ENCODE measurements around the gene RPS16.

The RPS16 gene

DNA sequence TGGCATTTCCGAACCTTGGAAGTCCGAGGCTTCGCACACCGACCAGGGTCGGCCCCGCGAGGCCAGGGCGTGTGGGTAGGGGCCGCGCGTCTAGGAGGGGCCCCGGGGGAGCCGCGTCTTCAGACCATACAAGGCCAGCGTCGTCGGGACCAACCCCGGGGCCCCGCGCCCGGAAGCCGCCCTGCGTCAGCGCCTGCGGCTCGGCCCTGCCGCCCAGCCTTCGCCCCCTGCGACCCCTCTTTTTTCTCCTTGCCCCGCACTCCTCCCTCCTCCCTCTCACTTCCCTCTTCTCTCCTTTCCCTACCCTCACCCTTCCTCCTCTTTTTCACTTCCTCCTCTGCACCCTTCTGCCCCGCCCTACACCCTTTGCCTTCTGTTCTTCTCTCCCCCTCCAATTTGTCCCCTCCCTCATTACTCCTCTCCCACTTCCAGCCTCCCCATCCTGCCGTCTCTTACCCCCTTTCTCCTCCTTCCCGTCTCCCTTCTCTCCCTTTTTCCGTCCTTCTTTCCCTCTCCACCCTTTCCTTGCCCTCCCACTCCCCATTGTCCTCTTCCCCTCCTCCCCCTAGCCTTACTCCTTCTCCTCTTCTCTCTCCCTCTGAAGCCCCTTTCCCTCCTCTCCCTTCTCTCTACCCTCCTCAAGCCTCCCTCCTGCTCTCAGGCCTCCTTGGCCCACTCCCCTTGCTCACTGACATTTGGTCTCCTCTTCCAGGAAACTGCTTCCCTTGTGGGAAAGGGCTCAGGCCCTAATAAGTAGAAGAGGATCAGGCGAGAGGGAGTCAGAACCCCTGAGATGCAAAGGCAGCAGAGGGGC lies 25.5 kb downstream of the RPS16 start (continued):
- TF ChIP-seq, protein P1, sequence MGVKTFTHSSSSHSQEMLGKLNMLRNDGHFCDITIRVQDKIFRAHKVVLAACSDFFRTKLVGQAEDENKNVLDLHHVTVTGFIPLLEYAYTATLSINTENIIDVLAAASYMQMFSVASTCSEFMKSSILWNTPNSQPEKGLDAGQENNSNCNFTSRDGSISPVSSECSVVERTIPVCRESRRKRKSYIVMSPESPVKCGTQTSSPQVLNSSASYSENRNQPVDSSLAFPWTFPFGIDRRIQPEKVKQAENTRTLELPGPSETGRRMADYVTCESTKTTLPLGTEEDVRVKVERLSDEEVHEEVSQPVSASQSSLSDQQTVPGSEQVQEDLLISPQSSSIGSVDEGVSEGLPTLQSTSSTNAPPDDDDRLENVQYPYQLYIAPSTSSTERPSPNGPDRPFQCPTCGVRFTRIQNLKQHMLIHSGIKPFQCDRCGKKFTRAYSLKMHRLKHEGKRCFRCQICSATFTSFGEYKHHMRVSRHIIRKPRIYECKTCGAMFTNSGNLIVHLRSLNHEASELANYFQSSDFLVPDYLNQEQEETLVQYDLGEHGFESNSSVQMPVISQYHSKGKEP (tag by site-specific recombination; IDR thresholded peaks at IDR 0.05) = no peak
- TF ChIP-seq ZNF366 (tag by site-specific recombination; conservative IDR thresholded peaks at IDR 0.05) = peak; percentile 100
- TF ChIP-seq, protein P2, sequence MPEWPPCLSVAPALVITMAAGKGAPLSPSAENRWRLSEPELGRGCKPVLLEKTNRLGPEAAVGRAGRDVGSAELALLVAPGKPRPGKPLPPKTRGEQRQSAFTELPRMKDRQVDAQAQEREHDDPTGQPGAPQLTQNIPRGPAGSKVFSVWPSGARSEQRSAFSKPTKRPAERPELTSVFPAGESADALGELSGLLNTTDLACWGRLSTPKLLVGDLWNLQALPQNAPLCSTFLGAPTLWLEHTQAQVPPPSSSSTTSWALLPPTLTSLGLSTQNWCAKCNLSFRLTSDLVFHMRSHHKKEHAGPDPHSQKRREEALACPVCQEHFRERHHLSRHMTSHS (tag by site-specific recombination; IDR thresholded peaks at IDR 0.05) = peak; percentile 71; the same call in 1 of the 2 replicates
- TF ChIP-seq ZFHX2 (tag by site-specific recombination; conservative IDR thresholded peaks at IDR 0.05) = peak; percentile 96
- TF ChIP-seq ZNF10 (tag by site-specific recombination; IDR thresholded peaks at IDR 0.05) = no peak; the same call in 1 of the 2 replicates
- 0 out of 2 replicates have a peak, but pooled peaks have one; percentile 60 for TF ChIP-seq ZNF548 (tag by site-specific recombination; IDR thresholded peaks at IDR 0.05)
- TF ChIP-seq ZNF169 (tag by site-specific recombination; IDR thresholded peaks at IDR 0.05) = peak; percentile 92
- no peak for TF ChIP-seq ZNF670 (tag by site-specific recombination; IDR thresholded peaks at IDR 0.05; ENCODE audit: low read depth)
- 0 out of 2 replicates have a peak, but pooled peaks have one; percentile 6 for TF ChIP-seq IKZF3 (tag by site-specific recombination; IDR thresholded peaks at IDR 0.05)
- no peak for TF ChIP-seq ZNF324 (tag by site-specific recombination; IDR thresholded peaks at IDR 0.05)
- TF ChIP-seq ZNF391 (tag by site-specific recombination; IDR thresholded peaks at IDR 0.05; ENCODE audit: borderline replicate concordance, low read depth) = peak; percentile 97
- no peak for TF ChIP-seq ZNF404 (tag by site-specific recombination; IDR thresholded peaks at IDR 0.05)
- TF ChIP-seq ZNF140 (tag by site-specific recombination; IDR thresholded peaks at IDR 0.05) = no peak
- TF ChIP-seq, protein P3, sequence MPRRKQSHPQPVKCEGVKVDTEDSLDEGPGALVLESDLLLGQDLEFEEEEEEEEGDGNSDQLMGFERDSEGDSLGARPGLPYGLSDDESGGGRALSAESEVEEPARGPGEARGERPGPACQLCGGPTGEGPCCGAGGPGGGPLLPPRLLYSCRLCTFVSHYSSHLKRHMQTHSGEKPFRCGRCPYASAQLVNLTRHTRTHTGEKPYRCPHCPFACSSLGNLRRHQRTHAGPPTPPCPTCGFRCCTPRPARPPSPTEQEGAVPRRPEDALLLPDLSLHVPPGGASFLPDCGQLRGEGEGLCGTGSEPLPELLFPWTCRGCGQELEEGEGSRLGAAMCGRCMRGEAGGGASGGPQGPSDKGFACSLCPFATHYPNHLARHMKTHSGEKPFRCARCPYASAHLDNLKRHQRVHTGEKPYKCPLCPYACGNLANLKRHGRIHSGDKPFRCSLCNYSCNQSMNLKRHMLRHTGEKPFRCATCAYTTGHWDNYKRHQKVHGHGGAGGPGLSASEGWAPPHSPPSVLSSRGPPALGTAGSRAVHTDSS (tag by site-specific recombination; IDR thresholded peaks at IDR 0.05) = no peak
- TF ChIP-seq ZBTB48 (tag by site-specific recombination; IDR thresholded peaks at IDR 0.05) = peak; percentile 85; the same call in 1 of the 2 replicates
- peak; percentile 71 for TF ChIP-seq ZNF629 (tag by site-specific recombination; IDR thresholded peaks at IDR 0.05)
- TF ChIP-seq, protein P4, sequence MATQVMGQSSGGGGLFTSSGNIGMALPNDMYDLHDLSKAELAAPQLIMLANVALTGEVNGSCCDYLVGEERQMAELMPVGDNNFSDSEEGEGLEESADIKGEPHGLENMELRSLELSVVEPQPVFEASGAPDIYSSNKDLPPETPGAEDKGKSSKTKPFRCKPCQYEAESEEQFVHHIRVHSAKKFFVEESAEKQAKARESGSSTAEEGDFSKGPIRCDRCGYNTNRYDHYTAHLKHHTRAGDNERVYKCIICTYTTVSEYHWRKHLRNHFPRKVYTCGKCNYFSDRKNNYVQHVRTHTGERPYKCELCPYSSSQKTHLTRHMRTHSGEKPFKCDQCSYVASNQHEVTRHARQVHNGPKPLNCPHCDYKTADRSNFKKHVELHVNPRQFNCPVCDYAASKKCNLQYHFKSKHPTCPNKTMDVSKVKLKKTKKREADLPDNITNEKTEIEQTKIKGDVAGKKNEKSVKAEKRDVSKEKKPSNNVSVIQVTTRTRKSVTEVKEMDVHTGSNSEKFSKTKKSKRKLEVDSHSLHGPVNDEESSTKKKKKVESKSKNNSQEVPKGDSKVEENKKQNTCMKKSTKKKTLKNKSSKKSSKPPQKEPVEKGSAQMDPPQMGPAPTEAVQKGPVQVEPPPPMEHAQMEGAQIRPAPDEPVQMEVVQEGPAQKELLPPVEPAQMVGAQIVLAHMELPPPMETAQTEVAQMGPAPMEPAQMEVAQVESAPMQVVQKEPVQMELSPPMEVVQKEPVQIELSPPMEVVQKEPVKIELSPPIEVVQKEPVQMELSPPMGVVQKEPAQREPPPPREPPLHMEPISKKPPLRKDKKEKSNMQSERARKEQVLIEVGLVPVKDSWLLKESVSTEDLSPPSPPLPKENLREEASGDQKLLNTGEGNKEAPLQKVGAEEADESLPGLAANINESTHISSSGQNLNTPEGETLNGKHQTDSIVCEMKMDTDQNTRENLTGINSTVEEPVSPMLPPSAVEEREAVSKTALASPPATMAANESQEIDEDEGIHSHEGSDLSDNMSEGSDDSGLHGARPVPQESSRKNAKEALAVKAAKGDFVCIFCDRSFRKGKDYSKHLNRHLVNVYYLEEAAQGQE (tag by site-specific recombination; IDR thresholded peaks at IDR 0.05) = peak; percentile 36; the same call in 1 of the 2 replicates
- TF ChIP-seq, protein P5, sequence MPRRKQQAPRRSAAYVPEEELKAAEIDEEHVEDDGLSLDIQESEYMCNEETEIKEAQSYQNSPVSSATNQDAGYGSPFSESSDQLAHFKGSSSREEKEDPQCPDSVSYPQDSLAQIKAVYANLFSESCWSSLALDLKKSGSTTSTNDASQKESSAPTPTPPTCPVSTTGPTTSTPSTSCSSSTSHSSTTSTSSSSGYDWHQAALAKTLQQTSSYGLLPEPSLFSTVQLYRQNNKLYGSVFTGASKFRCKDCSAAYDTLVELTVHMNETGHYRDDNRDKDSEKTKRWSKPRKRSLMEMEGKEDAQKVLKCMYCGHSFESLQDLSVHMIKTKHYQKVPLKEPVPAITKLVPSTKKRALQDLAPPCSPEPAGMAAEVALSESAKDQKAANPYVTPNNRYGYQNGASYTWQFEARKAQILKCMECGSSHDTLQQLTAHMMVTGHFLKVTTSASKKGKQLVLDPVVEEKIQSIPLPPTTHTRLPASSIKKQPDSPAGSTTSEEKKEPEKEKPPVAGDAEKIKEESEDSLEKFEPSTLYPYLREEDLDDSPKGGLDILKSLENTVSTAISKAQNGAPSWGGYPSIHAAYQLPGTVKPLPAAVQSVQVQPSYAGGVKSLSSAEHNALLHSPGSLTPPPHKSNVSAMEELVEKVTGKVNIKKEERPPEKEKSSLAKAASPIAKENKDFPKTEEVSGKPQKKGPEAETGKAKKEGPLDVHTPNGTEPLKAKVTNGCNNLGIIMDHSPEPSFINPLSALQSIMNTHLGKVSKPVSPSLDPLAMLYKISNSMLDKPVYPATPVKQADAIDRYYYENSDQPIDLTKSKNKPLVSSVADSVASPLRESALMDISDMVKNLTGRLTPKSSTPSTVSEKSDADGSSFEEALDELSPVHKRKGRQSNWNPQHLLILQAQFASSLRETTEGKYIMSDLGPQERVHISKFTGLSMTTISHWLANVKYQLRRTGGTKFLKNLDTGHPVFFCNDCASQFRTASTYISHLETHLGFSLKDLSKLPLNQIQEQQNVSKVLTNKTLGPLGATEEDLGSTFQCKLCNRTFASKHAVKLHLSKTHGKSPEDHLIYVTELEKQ (tag by site-specific recombination; IDR thresholded peaks at IDR 0.05; ENCODE audit: borderline replicate concordance) = no peak
- TF ChIP-seq ZNF23 (tag by site-specific recombination; IDR thresholded peaks at IDR 0.05; ENCODE audit: borderline replicate concordance) = no peak
- TF ChIP-seq, protein P6, sequence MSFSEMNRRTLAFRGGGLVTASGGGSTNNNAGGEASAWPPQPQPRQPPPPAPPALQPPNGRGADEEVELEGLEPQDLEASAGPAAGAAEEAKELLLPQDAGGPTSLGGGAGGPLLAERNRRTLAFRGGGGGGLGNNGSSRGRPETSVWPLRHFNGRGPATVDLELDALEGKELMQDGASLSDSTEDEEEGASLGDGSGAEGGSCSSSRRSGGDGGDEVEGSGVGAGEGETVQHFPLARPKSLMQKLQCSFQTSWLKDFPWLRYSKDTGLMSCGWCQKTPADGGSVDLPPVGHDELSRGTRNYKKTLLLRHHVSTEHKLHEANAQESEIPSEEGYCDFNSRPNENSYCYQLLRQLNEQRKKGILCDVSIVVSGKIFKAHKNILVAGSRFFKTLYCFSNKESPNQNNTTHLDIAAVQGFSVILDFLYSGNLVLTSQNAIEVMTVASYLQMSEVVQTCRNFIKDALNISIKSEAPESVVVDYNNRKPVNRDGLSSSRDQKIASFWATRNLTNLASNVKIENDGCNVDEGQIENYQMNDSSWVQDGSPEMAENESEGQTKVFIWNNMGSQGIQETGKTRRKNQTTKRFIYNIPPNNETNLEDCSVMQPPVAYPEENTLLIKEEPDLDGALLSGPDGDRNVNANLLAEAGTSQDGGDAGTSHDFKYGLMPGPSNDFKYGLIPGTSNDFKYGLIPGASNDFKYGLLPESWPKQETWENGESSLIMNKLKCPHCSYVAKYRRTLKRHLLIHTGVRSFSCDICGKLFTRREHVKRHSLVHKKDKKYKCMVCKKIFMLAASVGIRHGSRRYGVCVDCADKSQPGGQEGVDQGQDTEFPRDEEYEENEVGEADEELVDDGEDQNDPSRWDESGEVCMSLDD (tag by site-specific recombination; IDR thresholded peaks at IDR 0.05) = peak; percentile 64; the same call in 1 of the 2 replicates
- TF ChIP-seq ZBTB7A (tag by site-specific recombination; IDR thresholded peaks at IDR 0.05; ENCODE audit: low read depth) = peak; percentile 91
- peak; percentile 79 for TF ChIP-seq SP7 (tag by site-specific recombination; IDR thresholded peaks at IDR 0.05)
